Measurements from ENCODE around the gene RYR2. TPM values are rescaled to one million over a fixed set of nuclear protein-coding genes. Genes with fewer than 3 reads are reported as not detected.
"Not testable (repeated sequence)": the region's sequence is repeated elsewhere in the genome, so short reads cannot be mapped to it uniquely, and the experiment has no call there.

RYR2 gene
- total RNA-seq, 1 experiment from 2014 or later, result 2.8 TPM

DNA sequence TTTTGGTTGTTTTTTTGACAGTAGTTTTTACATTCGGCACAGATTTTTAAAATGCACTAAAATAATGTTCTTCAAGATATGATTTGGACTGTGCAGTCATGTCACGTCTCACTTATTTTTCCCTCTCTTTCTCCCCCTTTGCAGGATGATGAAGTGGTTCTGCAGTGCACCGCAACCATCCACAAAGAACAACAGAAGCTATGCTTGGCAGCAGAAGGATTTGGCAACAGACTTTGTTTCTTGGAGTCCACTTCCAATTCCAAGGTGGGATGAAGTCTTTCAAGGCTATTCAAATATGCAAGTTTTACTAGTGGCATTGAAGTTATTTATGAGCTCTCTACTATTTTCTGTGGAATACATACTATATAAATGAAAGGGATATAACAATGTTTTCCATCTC, 228.4 kb downstream of the RYR2 start:
- ChIA-PET CTCF (no interaction called here), POLR2A (ENCODE audit: low non-redundant PET) (no interaction called here)
- TF ChIP-seq CTCF (conservative IDR thresholded peaks at IDR 0.05; ENCODE audit: low read depth, low read length), result no peak
- no peak for TF ChIP-seq EZH2 (IDR thresholded peaks at IDR 0.05; ENCODE audit: borderline replicate concordance, low read depth, low read length, poor library complexity, severe bottlenecking)
- Histone ChIP-seq H3K4me3 (ENCODE audit: low read depth, low read length, poor library complexity, severe bottlenecking) (no peak overlapping the region), H3K27ac (ENCODE audit: low read depth, low read length, poor library complexity, severe bottlenecking) (no peak overlapping the region), H3K36me3 (ENCODE audit: insufficient read depth, low read length, poor library complexity, severe bottlenecking) (no peaks in the 10 kb centered on the region), H3K4me1 (ENCODE audit: insufficient read depth, low read length, poor library complexity, severe bottlenecking) (no peaks in the 10 kb centered on the region), H3K27me3 (replicated peaks; ENCODE audit: insufficient read depth, low read depth, low read length, poor library complexity) (no peaks in the 10 kb centered on the region), H3K9me3 (ENCODE audit: low read depth, low read length, poor library complexity, severe bottlenecking) (no peaks in the 10 kb centered on the region)
- no peak for DNase-seq (ENCODE audit: low spot score)
- intact Hi-C loops (cut with micrococcal nuclease; ENCODE audit: unreplicated experiment), result no loop called here
- BruUV-seq (replicated peaks), result no TSS peak

GRCh38 chr1:237277994-237278393, 236.0 kb downstream of the RYR2 start:
- POLR2A ChIA-PET (ENCODE audit: low non-redundant PET); intact Hi-C loops (cut with micrococcal nuclease; ENCODE audit: unreplicated experiment); DNase-seq (ENCODE audit: low spot score); H3K27ac ChIP-seq (ENCODE audit: low read depth, low read length, poor library complexity, severe bottlenecking); H3K27me3 ChIP-seq (replicated peaks; ENCODE audit: insufficient read depth, low read depth, low read length, poor library complexity); H3K9me3 ChIP-seq (ENCODE audit: low read depth, low read length, poor library complexity, severe bottlenecking); BruUV-seq (replicated peaks); H3K36me3 ChIP-seq (ENCODE audit: insufficient read depth, low read length, poor library complexity, severe bottlenecking); H3K4me1 ChIP-seq (ENCODE audit: insufficient read depth, low read length, poor library complexity, severe bottlenecking); H3K4me3 ChIP-seq (ENCODE audit: low read depth, low read length, poor library complexity, severe bottlenecking); CTCF ChIA-PET: not testable (repeated sequence)

GRCh38 chr1:237279629-237280028, 237.6 kb downstream of the RYR2 start:
- TF ChIP-seq EZH2 (IDR thresholded peaks at IDR 0.05; ENCODE audit: borderline replicate concordance, low read depth, low read length, poor library complexity, severe bottlenecking), result no peak
- TF ChIP-seq CTCF (conservative IDR thresholded peaks at IDR 0.05; ENCODE audit: low read depth, low read length), result no peak
- intact Hi-C loops (cut with micrococcal nuclease; ENCODE audit: unreplicated experiment), result no loop called here
- H3K9me3 ChIP-seq (ENCODE audit: low read depth, low read length, poor library complexity, severe bottlenecking), result no peaks in the 10 kb centered on the region
- ChIA-PET POLR2A (ENCODE audit: low non-redundant PET) (no interaction called here), CTCF (no interaction called here)
- H3K27ac ChIP-seq (ENCODE audit: low read depth, low read length, poor library complexity, severe bottlenecking), result no peak overlapping the region
- BruUV-seq (replicated peaks), result no TSS peak
- H3K4me1 ChIP-seq (ENCODE audit: insufficient read depth, low read length, poor library complexity, severe bottlenecking), result no peaks in the 10 kb centered on the region
- no peaks in the 10 kb centered on the region for H3K36me3 ChIP-seq (ENCODE audit: insufficient read depth, low read length, poor library complexity, severe bottlenecking)
- no peak for DNase-seq (ENCODE audit: low spot score)
- H3K4me3 ChIP-seq (ENCODE audit: low read depth, low read length, poor library complexity, severe bottlenecking), result no peak overlapping the region
- no peaks in the 10 kb centered on the region for H3K27me3 ChIP-seq (replicated peaks; ENCODE audit: insufficient read depth, low read depth, low read length, poor library complexity)

GRCh38 chr1:237281481-237281880, 239.5 kb downstream of the RYR2 start:
- intact Hi-C loops (cut with micrococcal nuclease; ENCODE audit: unreplicated experiment), result no loop called here
- TF ChIP-seq EZH2 (IDR thresholded peaks at IDR 0.05; ENCODE audit: borderline replicate concordance, low read depth, low read length, poor library complexity, severe bottlenecking) (no peak), CTCF (conservative IDR thresholded peaks at IDR 0.05; ENCODE audit: low read depth, low read length) (no peak)

More at GRCh38 chr1:237281481-237281880, 239.5 kb downstream of the RYR2 start:
- Histone ChIP-seq H3K36me3 (ENCODE audit: insufficient read depth, low read length, poor library complexity, severe bottlenecking) (no peaks in the 10 kb centered on the region), H3K27me3 (replicated peaks; ENCODE audit: insufficient read depth, low read depth, low read length, poor library complexity) (no peaks in the 10 kb centered on the region), H3K9me3 (ENCODE audit: low read depth, low read length, poor library complexity, severe bottlenecking) (no peaks in the 10 kb centered on the region), H3K4me1 (ENCODE audit: insufficient read depth, low read length, poor library complexity, severe bottlenecking) (no peaks in the 10 kb centered on the region), H3K27ac (ENCODE audit: low read depth, low read length, poor library complexity, severe bottlenecking) (no peak overlapping the region), H3K4me3 (ENCODE audit: low read depth, low read length, poor library complexity, severe bottlenecking) (no peak overlapping the region)
- BruUV-seq (replicated peaks), result no TSS peak
- no peak for DNase-seq (ENCODE audit: low spot score)
- POLR2A ChIA-PET (ENCODE audit: low non-redundant PET), result no interaction called here
- CTCF ChIA-PET, result no interaction called here

Data from A673 (cell line).